Activated CD8-positive, alpha-beta memory T cell treated with anti-CD3 and anti-CD28 coated beads, Interleukin-2, amount 50 U/mL, for 1 hour (primary cell): ENCODE data around the gene CDCA3.

ENCODE experiments used
- DNase-seq: peaks from one replicate; pipeline ENCODE4 v3.0.0-alpha.2; 2020; ENCODE audit errors: extremely low read depth

CDCA3 gene

GRCh38 chr12:6820166-6820565, 30.9 kb downstream of the CDCA3 start:
- DNase-seq = no peak

- DNase-seq = no peak
Observed at GRCh38 chr12:6819106-6820030, 31.7 kb downstream of the CDCA3 start.

GRCh38 chr12:6818645-6819044, 32.4 kb downstream of the CDCA3 start:
- DNase-seq = no peak

GRCh38 chr12:6818222-6818621, 32.9 kb downstream of the CDCA3 start:
- no peak for DNase-seq

- no peak for DNase-seq
Observed at GRCh38 chr12:6817662-6818157, 33.4 kb downstream of the CDCA3 start.

- no peak for DNase-seq
Observed at GRCh38 chr12:6817098-6817497, 34.0 kb downstream of the CDCA3 start.

GRCh38 chr12:6816598-6816997, 34.5 kb downstream of the CDCA3 start:
- DNase-seq = no peak

GRCh38 chr12:6813363-6813762, 37.7 kb downstream of the CDCA3 start:
- no peak for DNase-seq

GRCh38 chr12:6810758-6811157, 40.3 kb downstream of the CDCA3 start:
- DNase-seq = no peak

- DNase-seq = no peak
Observed at GRCh38 chr12:6809056-6809455, 42.0 kb downstream of the CDCA3 start.

- DNase-seq = no peak
Observed at GRCh38 chr12:6807170-6807569, 43.9 kb downstream of the CDCA3 start.

GRCh38 chr12:6799147-6799546, 51.9 kb downstream of the CDCA3 start:
- DNase-seq = no peak
